SK-N-SH treated with all-trans-retinoic acid at 6 μM for 48 hours (cell line): Measurements from ENCODE around the gene PSME3.

Source experiments
- GLIS3 ChIP-seq: fragments of 250-450 bp; sonication (Bioruptor Pico); IDR thresholded peaks from 2 replicates; pipeline ENCODE4 v1.5.0; 2020; ENCODE audit warnings: mild to moderate bottlenecking, moderate library complexity
- TOX ChIP-seq: fragments of 250-450 bp; sonication (Bioruptor Pico); IDR thresholded peaks from 2 replicates; pipeline ENCODE4 v1.8.0; 2021; ENCODE audit warnings: mild to moderate bottlenecking, moderate library complexity, borderline replicate concordance
- TF ChIP-seq, protein P1 (sequence below): fragments of 250-450 bp; sonication (Bioruptor Pico); IDR thresholded peaks from 2 replicates; pipeline ENCODE4 v1.8.0; 2020; ENCODE audit warnings: mild to moderate bottlenecking, moderate library complexity, borderline replicate concordance

DNA sequence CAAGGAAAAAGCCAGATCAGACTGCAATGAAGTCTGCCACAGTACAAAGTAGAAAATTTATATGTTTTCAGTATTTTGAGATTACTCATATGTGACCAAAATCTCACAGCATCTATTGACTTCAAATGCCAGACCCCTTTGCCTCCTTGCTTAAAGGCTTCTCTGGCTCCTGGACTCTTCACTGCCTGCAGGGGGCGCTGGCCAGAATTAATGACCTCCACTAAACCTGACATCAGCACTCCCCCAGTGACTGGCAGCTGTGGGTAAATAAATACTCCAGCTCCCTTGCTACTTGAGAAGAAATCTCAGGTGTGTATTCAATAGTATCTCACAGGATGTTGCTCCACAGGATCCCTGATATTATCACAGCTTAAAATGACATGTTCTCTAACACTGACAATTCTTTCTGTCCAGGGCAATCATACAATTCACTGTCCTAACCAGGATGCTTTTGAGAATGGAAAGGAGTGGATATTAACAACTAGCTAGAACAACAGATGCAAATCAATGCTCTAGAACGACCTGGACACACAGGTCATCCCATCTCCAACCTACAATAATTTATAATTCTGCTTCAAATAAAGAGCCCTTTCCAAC is 13.2 kb upstream of the PSME3 start:
- TF ChIP-seq TOX (CRISPR knock-in tag) (no peak), GLIS3 (no peak)
- TF ChIP-seq, protein P1, sequence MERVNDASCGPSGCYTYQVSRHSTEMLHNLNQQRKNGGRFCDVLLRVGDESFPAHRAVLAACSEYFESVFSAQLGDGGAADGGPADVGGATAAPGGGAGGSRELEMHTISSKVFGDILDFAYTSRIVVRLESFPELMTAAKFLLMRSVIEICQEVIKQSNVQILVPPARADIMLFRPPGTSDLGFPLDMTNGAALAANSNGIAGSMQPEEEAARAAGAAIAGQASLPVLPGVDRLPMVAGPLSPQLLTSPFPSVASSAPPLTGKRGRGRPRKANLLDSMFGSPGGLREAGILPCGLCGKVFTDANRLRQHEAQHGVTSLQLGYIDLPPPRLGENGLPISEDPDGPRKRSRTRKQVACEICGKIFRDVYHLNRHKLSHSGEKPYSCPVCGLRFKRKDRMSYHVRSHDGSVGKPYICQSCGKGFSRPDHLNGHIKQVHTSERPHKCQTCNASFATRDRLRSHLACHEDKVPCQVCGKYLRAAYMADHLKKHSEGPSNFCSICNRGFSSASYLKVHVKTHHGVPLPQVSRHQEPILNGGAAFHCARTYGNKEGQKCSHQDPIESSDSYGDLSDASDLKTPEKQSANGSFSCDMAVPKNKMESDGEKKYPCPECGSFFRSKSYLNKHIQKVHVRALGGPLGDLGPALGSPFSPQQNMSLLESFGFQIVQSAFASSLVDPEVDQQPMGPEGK (CRISPR knock-in tag) = no peak
